GM12878 (cell line): Measurements from ENCODE around the gene CDH4. TPM values are rescaled to one million over a fixed set of nuclear protein-coding genes. Genes with fewer than 3 reads are reported as not detected.

ENCODE experiments used
- ATAC-seq: fragments of 200-7000 bp; cut with Tn5 transposase; 3 replicates; pipeline ENCODE4 v1.9.1; 2020; ENCODE audit warnings: mild to moderate bottlenecking, moderate library complexity
- BruUV-seq: library from RNA; stranded (reverse); fragments of 400-500 nt; replicated peaks from 2 replicates; lab custom pipeline; 2021; lab: Mats Ljungman, UMichigan
- CTCF ChIA-PET: fragments of 300-600 bp; sonication (Branson Sonifier 250); formaldehyde crosslinking; extraction: SDS; loops from one replicate; lab custom pipeline; 2021; ENCODE audit warnings: inconsistent platforms; lab: Yijun Ruan, JAX
- POLR2A ChIA-PET: fragments of 350-600 bp; formaldehyde crosslinking; extraction: SDS; loops from one replicate; lab custom pipeline; 2021; ENCODE audit warnings: inconsistent platforms; lab: Charles Lee
- RAD21 ChIA-PET: fragments of 300-600 bp; sonication (Branson Sonifier 250); formaldehyde crosslinking; loops from one replicate; lab custom pipeline; 2023; ENCODE audit warnings: antibody characterized with exemption; ENCODE audit not compliant: unreplicated experiment; lab: Charles Lee
- SMC1A ChIA-PET: fragments of 300-600 bp; sonication (Branson Sonifier 250); formaldehyde crosslinking; loops from one replicate; lab custom pipeline; 2023; ENCODE audit not compliant: unreplicated experiment, uncharacterized antibody; lab: Charles Lee
- DNase-seq: peaks from one replicate; pipeline ENCODE4 v3.0.0-alpha.2; 2011; ENCODE audit warnings: low read depth, low spot score
- FAIRE-seq: peaks from 3 replicates; lab custom pipeline; 2011; peaks lifted over from hg19 to GRCh38; lab: Jason Lieb, UNC
- H2AFZ ChIP-seq: 2 replicates; pipeline ENCODE4 v1.6.0; 2011; ENCODE audit warnings: low read depth, low read length, control low read depth; ENCODE audit not compliant: control insufficient read depth
- H3K27ac ChIP-seq: 2 replicates; pipeline ENCODE4 v1.5.1; 2011; ENCODE audit warnings: control low read depth; ENCODE audit not compliant: control insufficient read depth, insufficient read depth
- H3K27me3 ChIP-seq, 2 experiments: replicated peaks in 1 of 2; 2 replicates each; pipeline versions ENCODE4 v1.6.0 to v1.6.1; 2011; ENCODE audit warnings: low read length in 1 of 2; ENCODE audit not compliant: control insufficient read depth in 2 of 2, insufficient read depth in 2 of 2
- H3K36me3 ChIP-seq, 2 experiments: 2 replicates each; pipeline ENCODE4 v1.5.1; 2011; ENCODE audit warnings: low read length in 1 of 2; ENCODE audit not compliant: control insufficient read depth in 2 of 2, insufficient read depth in 2 of 2
- H3K4me1 ChIP-seq: 2 replicates; pipeline ENCODE4 v1.6.1; 2011; ENCODE audit warnings: mild to moderate bottlenecking, low read length, moderate library complexity, mixed read lengths; ENCODE audit not compliant: control insufficient read depth, insufficient read depth
- H3K4me2 ChIP-seq: 2 replicates; pipeline ENCODE4 v1.6.0; 2011; ENCODE audit warnings: control low read depth; ENCODE audit not compliant: control insufficient read depth, insufficient read depth
- H3K4me3 ChIP-seq: fragments of 200-600 bp; sonication (generic); 2 replicates; pipeline ENCODE4 v1.5.1; 2016
- H3K79me2 ChIP-seq: 2 replicates; pipeline ENCODE4 v1.6.0; 2011; ENCODE audit warnings: low read length; ENCODE audit not compliant: control insufficient read depth, insufficient read depth
- H3K9ac ChIP-seq: 2 replicates; pipeline ENCODE4 v1.8.0; 2011; ENCODE audit warnings: low read length, control low read depth, mixed read lengths; ENCODE audit not compliant: control insufficient read depth, insufficient read depth
- H3K9me3 ChIP-seq: replicated peaks from 3 replicates; pipeline ENCODE4 v1.5.1; 2011; ENCODE audit warnings: mild to moderate bottlenecking, low read length; ENCODE audit not compliant: control insufficient read depth, insufficient read depth
- H4K20me1 ChIP-seq: 2 replicates; pipeline ENCODE4 v1.6.0; 2011; ENCODE audit not compliant: control insufficient read depth, insufficient read depth
- CBFB ChIP-seq: IDR thresholded peaks from 2 replicates; pipeline ENCODE4 v1.6.1; 2016; ENCODE audit warnings: antibody characterized with exemption, low read depth
- CREM ChIP-seq: IDR thresholded peaks from 2 replicates; pipeline ENCODE4 v1.6.1; 2014; ENCODE audit warnings: antibody characterized with exemption, low read depth
- EP300 ChIP-seq, 2 experiments: fragments of 150-350 bp in 1 of 2; IDR thresholded peaks; 2 replicates each; pipeline ENCODE4 v1.6.1; 2011 to 2012; ENCODE audit warnings: low read depth in 2 of 2, low read length in 2 of 2, borderline replicate concordance in 1 of 2, improper control_type of control experiment in 1 of 2, inconsistent platforms in 1 of 2; ENCODE audit not compliant: control insufficient read depth in 1 of 2
- GABPA ChIP-seq: IDR thresholded peaks from 2 replicates; pipeline ENCODE4 v1.6.1; 2014; ENCODE audit warnings: antibody characterized with exemption, low read depth, mild to moderate bottlenecking, inconsistent platforms
- IKZF2 ChIP-seq, 2 experiments: fragments of 450-650 bp; IDR thresholded peaks; 2 replicates each; pipeline ENCODE4 v1.6.1; 2017; ENCODE audit warnings: mild to moderate bottlenecking in 2 of 2, moderate library complexity in 2 of 2
- KAT2A ChIP-seq: conservative IDR thresholded peaks from 2 replicates; pipeline ENCODE4 v1.6.1; 2011; ENCODE audit warnings: low read depth, low read length; ENCODE audit not compliant: control insufficient read depth
- MYB ChIP-seq: fragments of 150-350 bp; IDR thresholded peaks from 2 replicates; pipeline ENCODE4 v1.6.1; 2014; ENCODE audit warnings: mild to moderate bottlenecking, low read depth, low read length, borderline replicate concordance
- MYC ChIP-seq: IDR thresholded peaks from 2 replicates; pipeline ENCODE4 v1.6.1; 2011; ENCODE audit warnings: mild to moderate bottlenecking, low read length, moderate library complexity, inconsistent platforms; ENCODE audit not compliant: insufficient read depth, insufficient replicate concordance, insufficient read length, severe bottlenecking
- NFYA ChIP-seq: IDR thresholded peaks from 2 replicates; pipeline ENCODE4 v1.6.1; 2011; ENCODE audit warnings: low read depth, mild to moderate bottlenecking, low read length, improper control_type of control experiment, borderline replicate concordance
- SIN3A ChIP-seq: IDR thresholded peaks from 2 replicates; pipeline ENCODE4 v1.6.1; 2012; ENCODE audit warnings: low read depth, low read length, improper control_type of control experiment
- SMAD5 ChIP-seq: IDR thresholded peaks from 2 replicates; pipeline ENCODE4 v1.6.1; 2016; ENCODE audit warnings: antibody characterized with exemption, low read depth
- SP1 ChIP-seq: IDR thresholded peaks from one replicate; pipeline ENCODE4 v1.6.1; 2011; ENCODE audit warnings: low read depth, low read length
- TCF3 ChIP-seq: IDR thresholded peaks from 2 replicates; pipeline ENCODE4 v1.6.1; 2012; ENCODE audit warnings: low read depth, mild to moderate bottlenecking, low read length, borderline replicate concordance; ENCODE audit not compliant: insufficient read depth
- YBX1 ChIP-seq: fragments of 450-650 bp; IDR thresholded peaks from 2 replicates; pipeline ENCODE4 v1.6.1; 2016; ENCODE audit warnings: antibody characterized with exemption
- YY1 ChIP-seq: IDR thresholded peaks from 2 replicates; pipeline ENCODE4 v1.6.1; 2011; ENCODE audit warnings: low read depth, mild to moderate bottlenecking, low read length
- ZNF384 ChIP-seq: IDR thresholded peaks from 2 replicates; pipeline ENCODE4 v1.6.1; 2012; ENCODE audit warnings: low read depth, mild to moderate bottlenecking, low read length, improper control_type of control experiment, borderline replicate concordance
- WGBS: methylation state at CpG from one replicate; pipeline ENCODE4 v1.1.6; 2016; ENCODE audit warnings: low lambda C conversion rate; ENCODE audit not compliant: insufficient replicate concordance, insufficient coverage; ENCODE audit errors: missing lambda C conversion rate; 5-methylcytosine and 5-hydroxymethylcytosine counted together
- in situ Hi-C: fragments of 300-500 bp; cut with MboI; formaldehyde crosslinking; loops from 9 replicates; pipeline ENCODE4 v1.14.3; 2018; ENCODE audit warnings: mixed read lengths
- intact Hi-C: fragments of 100-400 bp; cut with micrococcal nuclease; formaldehyde crosslinking; loops from one replicate; pipeline ENCODE4 v1.14.2; 2022; ENCODE audit not compliant: unreplicated experiment
- polyA plus RNA-seq, 11 experiments: library from polyadenylated mRNA; depleted of rRNA in 4 of 11; unstranded in 6 of 11; stranded (reverse) in 5 of 11; fragments of >200 nt; fragmentation: Nextera tagmentation in 4 of 11; fragmentation: Illumina TruSeq in 1 of 11; extraction: Ambion mirVana in 4 of 11; extraction: Trizol in 1 of 11; gene quantifications; 1 replicate in 1 of 11; 2 replicates in 10 of 11; pipeline versions ENCODE4 v1.2.1 to v1.2.3, GENCODE V29; 2011 to 2016; ENCODE audit warnings: inconsistent platforms in 2 of 11, missing spikeins in 2 of 11, low read depth in 1 of 11
- total RNA-seq, 4 experiments: library from RNA; depleted of rRNA in 3 of 4; stranded (reverse); fragments of >200 nt in 3 of 4; fragmentation: Illumina TruSeq in 1 of 4; extraction: Trizol in 1 of 4; gene quantifications; 2 replicates each; pipeline versions ENCODE4 v1.2.1 to v1.2.3, GENCODE V29; 2013 to 2021
- TF ChIP-seq, protein P1 (sequence below): IDR thresholded peaks from 2 replicates; pipeline ENCODE4 v1.6.1; 2012; ENCODE audit warnings: low read length, inconsistent platforms

Gene CDH4
- total and polyA plus RNA-seq, 10 of the 15 experiments (the other 5 are each of a cell fraction or from before 2014, with no cell fraction given): not detected

DNA sequence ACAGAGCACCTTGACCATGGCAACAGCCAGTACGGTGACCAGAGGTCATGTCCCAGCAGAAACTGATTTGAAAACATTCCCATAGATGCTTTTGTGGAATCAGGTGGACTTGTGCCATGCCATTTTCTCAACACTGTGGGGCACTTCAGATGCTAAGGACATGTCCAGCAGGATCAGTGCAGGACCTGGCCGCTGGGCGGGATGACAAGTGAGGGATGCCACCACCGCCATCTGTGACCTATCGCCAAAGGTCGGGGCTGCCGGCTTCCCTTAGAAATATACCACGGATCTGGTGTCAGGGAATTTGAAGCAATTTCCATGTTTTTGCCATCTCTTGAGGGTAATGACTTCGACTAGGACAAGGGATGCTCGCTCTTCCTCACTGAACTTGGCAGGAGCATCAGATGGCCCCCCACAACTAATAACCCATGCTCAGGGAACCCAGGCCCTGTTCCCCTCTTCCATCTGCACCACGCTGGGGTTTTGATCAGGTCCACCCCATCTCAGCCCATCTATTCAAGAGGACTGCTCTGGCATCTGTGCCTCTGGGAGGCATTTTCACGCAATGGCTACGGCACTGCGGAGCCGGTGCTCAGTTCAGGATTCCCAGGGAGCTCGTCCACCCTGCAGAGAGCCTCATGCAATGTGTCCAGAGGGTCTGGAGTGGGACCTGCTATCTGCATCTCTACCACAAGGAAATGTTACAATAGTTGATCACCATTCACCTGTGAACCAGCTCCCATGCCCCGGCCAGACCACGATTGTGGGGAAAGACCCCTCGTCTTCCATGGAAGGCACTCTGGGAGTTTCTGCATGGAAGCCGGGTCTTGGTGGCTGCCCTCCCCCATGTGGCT, 511.1 kb downstream of the CDH4 start:
- WGBS: 43% methylated on average over 18 of the region's 20 CpGs
- H3K27me3 ChIP-seq: no peaks in the 10 kb centered on the region; a peak in 2 of 4 replicates
- no peaks in the 10 kb centered on the region for H3K79me2 ChIP-seq
- H3K4me3 ChIP-seq: no peak overlapping the region
- in situ Hi-C loops (no loop called here), intact Hi-C loops (no loop called here)
- no peak for DNase-seq
- ChIA-PET RAD21 (no interaction called here), POLR2A (no interaction called here), CTCF (no interaction called here), SMC1A (no interaction called here)
- H2AFZ ChIP-seq: no peak overlapping the region
- no peak overlapping the region for H3K9ac ChIP-seq
- H3K36me3 ChIP-seq: no peaks in the 10 kb centered on the region
- no peak overlapping the region for H3K4me2 ChIP-seq
- no peaks in the 10 kb centered on the region for H3K9me3 ChIP-seq
- no peak overlapping the region for H3K27ac ChIP-seq
- TF ChIP-seq GABPA: no peak
- no peak for TF ChIP-seq KAT2A
- no peak for TF ChIP-seq TCF3
- no peak for TF ChIP-seq ZNF384
- no peak for TF ChIP-seq YBX1
- TF ChIP-seq SIN3A: no peak
- no peak for TF ChIP-seq IKZF2 (IDR thresholded peaks at IDR 0.05)
- no peak for TF ChIP-seq MYC
- no peak for TF ChIP-seq YY1
- no peak for TF ChIP-seq EP300 (IDR thresholded peaks at IDR 0.05; ENCODE audit: borderline replicate concordance in 1 of 2, control insufficient read depth in 1 of 2, low read depth in 2 of 2, low read length in 2 of 2)
- no peak for TF ChIP-seq MYB
- no peak for TF ChIP-seq NFYA
- TF ChIP-seq SP1: no peak
- TF ChIP-seq SMAD5: no peak
- TF ChIP-seq, protein P1, sequence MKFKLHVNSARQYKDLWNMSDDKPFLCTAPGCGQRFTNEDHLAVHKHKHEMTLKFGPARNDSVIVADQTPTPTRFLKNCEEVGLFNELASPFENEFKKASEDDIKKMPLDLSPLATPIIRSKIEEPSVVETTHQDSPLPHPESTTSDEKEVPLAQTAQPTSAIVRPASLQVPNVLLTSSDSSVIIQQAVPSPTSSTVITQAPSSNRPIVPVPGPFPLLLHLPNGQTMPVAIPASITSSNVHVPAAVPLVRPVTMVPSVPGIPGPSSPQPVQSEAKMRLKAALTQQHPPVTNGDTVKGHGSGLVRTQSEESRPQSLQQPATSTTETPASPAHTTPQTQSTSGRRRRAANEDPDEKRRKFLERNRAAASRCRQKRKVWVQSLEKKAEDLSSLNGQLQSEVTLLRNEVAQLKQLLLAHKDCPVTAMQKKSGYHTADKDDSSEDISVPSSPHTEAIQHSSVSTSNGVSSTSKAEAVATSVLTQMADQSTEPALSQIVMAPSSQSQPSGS: no peak
- no peak for TF ChIP-seq CREM
- TF ChIP-seq CBFB: no peak
- ATAC-seq: no peak
- FAIRE-seq: no peak
- H3K4me1 ChIP-seq: no peaks in the 10 kb centered on the region
- no peaks in the 10 kb centered on the region for H4K20me1 ChIP-seq
- no TSS peak for BruUV-seq
